ENCODE measurements around the gene FBN1. TPM values are rescaled to one million over a fixed set of nuclear protein-coding genes. Genes with fewer than 3 reads are reported as not detected.

The FBN1 gene
- total RNA-seq, 4 donors from 2014 or later: 13.0 to 28.0 (median 20.9) TPM

DNA sequence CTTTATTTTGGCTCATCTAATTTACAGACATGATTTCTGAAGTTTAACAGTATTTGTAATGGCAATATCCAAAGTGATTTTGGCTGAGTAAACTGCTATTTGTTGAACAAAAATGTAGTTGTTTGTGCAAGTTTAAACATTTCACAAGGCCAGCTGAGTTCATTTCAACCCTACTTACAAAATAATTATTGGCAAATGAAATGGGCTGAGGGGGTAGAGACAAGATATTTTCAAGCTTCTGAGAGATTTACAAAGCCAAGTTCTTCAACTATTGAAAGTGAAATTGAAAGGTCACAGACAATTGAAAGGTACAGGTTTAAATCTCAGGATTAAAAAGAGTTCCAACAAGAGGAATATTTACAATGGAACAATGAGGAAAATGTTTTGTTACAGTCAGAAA is 237.2 kb downstream of the FBN1 start:
- intact Hi-C loops (cut with DNase I; ENCODE audit: low total_unique reads): no loop called here
- TF ChIP-seq, protein P1, sequence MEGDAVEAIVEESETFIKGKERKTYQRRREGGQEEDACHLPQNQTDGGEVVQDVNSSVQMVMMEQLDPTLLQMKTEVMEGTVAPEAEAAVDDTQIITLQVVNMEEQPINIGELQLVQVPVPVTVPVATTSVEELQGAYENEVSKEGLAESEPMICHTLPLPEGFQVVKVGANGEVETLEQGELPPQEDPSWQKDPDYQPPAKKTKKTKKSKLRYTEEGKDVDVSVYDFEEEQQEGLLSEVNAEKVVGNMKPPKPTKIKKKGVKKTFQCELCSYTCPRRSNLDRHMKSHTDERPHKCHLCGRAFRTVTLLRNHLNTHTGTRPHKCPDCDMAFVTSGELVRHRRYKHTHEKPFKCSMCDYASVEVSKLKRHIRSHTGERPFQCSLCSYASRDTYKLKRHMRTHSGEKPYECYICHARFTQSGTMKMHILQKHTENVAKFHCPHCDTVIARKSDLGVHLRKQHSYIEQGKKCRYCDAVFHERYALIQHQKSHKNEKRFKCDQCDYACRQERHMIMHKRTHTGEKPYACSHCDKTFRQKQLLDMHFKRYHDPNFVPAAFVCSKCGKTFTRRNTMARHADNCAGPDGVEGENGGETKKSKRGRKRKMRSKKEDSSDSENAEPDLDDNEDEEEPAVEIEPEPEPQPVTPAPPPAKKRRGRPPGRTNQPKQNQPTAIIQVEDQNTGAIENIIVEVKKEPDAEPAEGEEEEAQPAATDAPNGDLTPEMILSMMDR (IDR thresholded peaks at IDR 0.05 in 4 of 5, conservative IDR thresholded peaks at IDR 0.05 in 1 of 5): no peak
- TF ChIP-seq POLR2A (IDR thresholded peaks at IDR 0.05): no peak
- DNase-seq (no peak), ATAC-seq (peak; percentile 55 to 57)
- Histone ChIP-seq H3K27me3 (no peaks in the 10 kb centered on the region), H3K36me3 (no peaks in the 10 kb centered on the region), H3K27ac (peak overlapping the region in 3 of 4 donors; percentile 6 to 18 (median 12)), H3K4me1 (peaks cover 0 to 7% of the 10 kb centered on the region in 2 donors), H3K9me3 (no peaks in the 10 kb centered on the region), H3K4me3 (no peak overlapping the region)
- in situ Hi-C loops (cut with MboI; ENCODE audit: low sequenced_read_pairs in 4 of 4): no loop called here

DNA sequence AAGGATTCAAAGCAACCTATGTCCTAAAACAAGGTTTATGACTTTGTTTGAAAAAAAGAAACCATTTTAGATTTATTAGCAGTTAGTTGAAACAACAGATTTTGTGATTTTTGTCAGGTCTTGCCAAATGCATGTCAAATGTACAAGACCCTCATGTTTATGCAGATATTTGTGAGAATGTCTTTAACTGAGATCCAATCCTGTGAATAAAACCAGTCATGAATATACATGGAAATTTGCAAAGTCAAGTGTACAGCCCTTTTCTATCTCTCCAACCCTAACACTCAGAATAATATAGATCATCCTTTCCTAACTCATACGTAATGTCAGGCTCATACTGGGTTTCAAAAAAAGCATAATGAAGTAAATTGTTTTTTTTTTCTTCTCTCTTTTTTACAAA is 237.9 kb downstream of the FBN1 start:
- intact Hi-C loops (cut with DNase I; ENCODE audit: low total_unique reads): no loop called here
- H3K9me3 ChIP-seq: no peaks in the 10 kb centered on the region
- no peak for TF ChIP-seq POLR2A (IDR thresholded peaks at IDR 0.05)
- TF ChIP-seq, protein P1 (IDR thresholded peaks at IDR 0.05 in 4 of 5, conservative IDR thresholded peaks at IDR 0.05 in 1 of 5): no peak
- peak overlapping the region in 2 of 4 donors; percentile 41 to 55 for H3K27ac ChIP-seq
- no peak for ATAC-seq
- no peak for DNase-seq
- in situ Hi-C loops (cut with MboI; ENCODE audit: low sequenced_read_pairs in 4 of 4): no loop called here
- H3K4me1 ChIP-seq: peaks cover 0 to 3% of the 10 kb centered on the region in 2 donors
- H3K27me3 ChIP-seq: no peaks in the 10 kb centered on the region
- H3K4me3 ChIP-seq: no peak overlapping the region
- no peaks in the 10 kb centered on the region for H3K36me3 ChIP-seq

DNA sequence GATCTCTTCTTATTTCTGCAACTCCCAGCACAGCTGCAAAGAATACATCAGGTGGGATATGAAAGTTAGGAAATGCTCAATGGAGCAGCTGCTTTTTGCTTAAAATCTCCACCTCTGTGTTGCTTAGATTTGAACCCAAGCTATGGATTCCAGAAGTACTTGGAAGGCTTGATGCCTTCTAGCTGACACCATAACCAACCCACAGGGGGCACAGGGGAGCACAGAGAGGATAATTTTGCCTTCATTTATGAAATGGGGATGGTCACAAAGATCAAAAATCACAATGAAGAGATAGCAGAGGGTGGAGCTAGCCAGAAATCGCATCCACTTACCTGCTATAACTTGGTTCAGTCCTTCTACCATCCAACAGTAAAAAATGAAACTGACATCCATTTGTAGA is 238.6 kb downstream of the FBN1 start:
- no peak for ATAC-seq
- Histone ChIP-seq H3K4me1 (no peaks in the 10 kb centered on the region), H3K4me3 (no peak overlapping the region), H3K27ac (peak overlapping the region in 3 of 4 donors; percentile 41 to 55 (median 52)), H3K27me3 (no peaks in the 10 kb centered on the region), H3K36me3 (no peaks in the 10 kb centered on the region), H3K9me3 (no peaks in the 10 kb centered on the region)
- intact Hi-C loops (cut with DNase I; ENCODE audit: low total_unique reads) (no loop called here), in situ Hi-C loops (cut with MboI; ENCODE audit: low sequenced_read_pairs in 4 of 4) (no loop called here)
- no peak for DNase-seq
- TF ChIP-seq POLR2A (IDR thresholded peaks at IDR 0.05): no peak
- TF ChIP-seq, protein P1 (IDR thresholded peaks at IDR 0.05 in 4 of 5, conservative IDR thresholded peaks at IDR 0.05 in 1 of 5): no peak

DNA sequence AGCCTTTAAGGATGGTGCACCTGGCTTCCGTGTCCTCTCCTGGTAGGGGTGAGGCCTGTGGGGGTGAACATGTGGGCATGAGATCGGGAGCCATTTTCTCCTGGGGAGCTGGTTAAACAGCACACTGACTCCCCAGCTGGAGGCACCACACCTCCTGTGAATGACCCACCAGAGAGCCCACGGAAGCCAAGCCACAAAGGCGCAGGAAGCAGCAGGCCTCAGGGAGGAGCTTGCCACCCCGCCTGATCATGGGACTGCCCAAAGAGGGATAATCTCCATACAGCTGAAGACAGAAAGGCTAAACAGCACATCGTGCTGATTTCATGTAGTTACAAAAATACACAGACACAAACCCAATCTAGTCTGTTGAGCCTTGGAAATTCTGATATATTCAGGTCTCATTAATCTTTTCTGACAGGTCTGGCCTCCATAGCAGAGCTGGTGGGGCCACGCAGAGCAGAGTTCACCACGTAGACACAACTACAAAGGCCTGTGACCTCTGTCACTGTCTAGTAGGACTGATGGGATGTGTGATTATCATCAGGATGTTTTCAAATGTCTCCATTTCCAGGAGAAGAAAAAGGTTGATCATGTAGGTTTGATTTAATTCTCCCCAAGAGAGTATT is 239.1 kb downstream of the FBN1 start:
- Histone ChIP-seq H3K9me3 (no peaks in the 10 kb centered on the region), H3K36me3 (no peaks in the 10 kb centered on the region), H3K27me3 (no peaks in the 10 kb centered on the region), H3K27ac (peak overlapping the region; percentile 40 to 55 (median 46)), H3K4me1 (no peaks in the 10 kb centered on the region), H3K4me3 (no peak overlapping the region)
- intact Hi-C loops (cut with DNase I; ENCODE audit: low total_unique reads): no loop called here
- ATAC-seq (peak; percentile 22 to 27), DNase-seq (no peak)
- TF ChIP-seq, protein P1 (IDR thresholded peaks at IDR 0.05 in 4 of 5, conservative IDR thresholded peaks at IDR 0.05 in 1 of 5): no peak
- TF ChIP-seq POLR2A (IDR thresholded peaks at IDR 0.05): no peak
- in situ Hi-C loops (cut with MboI; ENCODE audit: low sequenced_read_pairs in 4 of 4): no loop called here

Data from gastrocnemius medialis (tissue), 4 donors.